Duodenal mucosa (tissue), 2 donors: Measurements from ENCODE around the gene LAT.
"Not testable (repeated sequence)": the region's sequence is repeated elsewhere in the genome, so short reads cannot be mapped to it uniquely, and the experiment has no call there.

Experiments
- H3K27ac ChIP-seq: one replicate; pipeline ENCODE4 v1.7.0; 2013; ENCODE audit warnings: low read depth, low read length
- H3K27me3 ChIP-seq, 2 donors: one replicate each; pipeline ENCODE4 v1.7.0; 2013; ENCODE audit warnings: low read length in 2 of 2, control low read depth in 1 of 2; ENCODE audit not compliant: insufficient read depth in 2 of 2, control insufficient read depth in 1 of 2
- H3K36me3 ChIP-seq, 2 donors: one replicate each; pipeline ENCODE4 v1.7.0; 2013; ENCODE audit warnings: low read length in 2 of 2, control low read depth in 1 of 2; ENCODE audit not compliant: insufficient read depth in 2 of 2, control insufficient read depth in 1 of 2
- H3K4me1 ChIP-seq, 2 donors: one replicate each; pipeline ENCODE4 v1.7.0; 2013; ENCODE audit warnings: low read length in 2 of 2, control low read depth in 1 of 2; ENCODE audit not compliant: insufficient read depth in 2 of 2, control insufficient read depth in 1 of 2
- H3K4me3 ChIP-seq, 2 donors: one replicate each; pipeline ENCODE4 v1.7.0; 2013; ENCODE audit warnings: low read length in 2 of 2, low read depth in 1 of 2
- H3K9ac ChIP-seq, 2 donors: one replicate each; pipeline ENCODE4 v1.7.0; 2013; ENCODE audit warnings: low read length in 2 of 2, low read depth in 1 of 2
- H3K9me3 ChIP-seq, 2 donors: one replicate each; pipeline ENCODE4 v1.7.0; 2013; ENCODE audit warnings: low read length in 2 of 2, control low read depth in 1 of 2; ENCODE audit not compliant: control insufficient read depth in 1 of 2

Gene LAT

GRCh38 chr16:28950648-28951409, 34.0 kb upstream of the LAT start, which contains the start of gene NFATC2IP:
Gene NFATC2IP (plus strand): TSS chr16:28950937. CDS start chr16:28951012, 75 bp downstream.
- Histone ChIP-seq H3K27ac (peak within 1 kb of the TSS; percentile 66), H3K27me3 (no peaks in the 10 kb centered on the region), H3K36me3 (peaks cover 10 to 24% of the 10 kb centered on the region in 2 donors), H3K9me3 (no peaks in the 10 kb centered on the region), H3K9ac (peak within 1 kb of the TSS; percentile 71 to 85), H3K4me1 (peaks cover 14 to 16% of the 10 kb centered on the region in 2 donors), H3K4me3 (peak within 1 kb of the TSS; percentile 76 to 87)

DNA sequence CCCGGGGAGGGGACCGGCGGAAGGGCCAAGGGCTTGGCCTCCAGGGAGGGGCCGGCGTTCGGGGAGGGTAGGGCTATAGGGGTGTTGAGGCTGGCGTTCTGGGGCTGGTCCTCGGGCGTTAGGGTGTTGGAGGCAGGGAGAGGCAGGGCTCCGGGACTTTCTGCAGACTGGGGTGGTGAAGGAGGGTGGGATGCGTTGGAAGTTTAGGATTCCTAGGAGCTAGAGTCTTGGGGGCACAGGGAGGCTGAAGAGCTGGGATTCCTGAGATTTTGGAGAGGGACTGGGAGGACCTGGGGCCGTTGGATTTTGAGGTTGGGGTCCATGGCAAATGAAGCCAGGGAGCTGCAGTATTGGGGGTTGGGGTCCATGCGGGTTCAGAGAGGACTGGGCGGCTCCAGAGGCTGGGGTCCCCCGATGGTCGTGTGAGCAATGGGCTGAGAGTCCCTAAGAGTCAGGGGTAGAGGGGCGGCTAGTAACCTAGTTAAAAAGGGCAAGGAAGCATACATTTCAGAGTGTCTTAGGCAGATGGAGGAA, 33.4 kb upstream of the LAT start:
- peak overlapping the region; percentile 76 to 87 for H3K4me3 ChIP-seq
- peaks cover 14 to 15% of the 10 kb centered on the region in 2 donors for H3K4me1 ChIP-seq
- H3K27me3 ChIP-seq, result no peaks in the 10 kb centered on the region
- no peaks in the 10 kb centered on the region for H3K9me3 ChIP-seq
- H3K9ac ChIP-seq, result peak overlapping the region; percentile 71 to 85
- peak overlapping the region; percentile 66 for H3K27ac ChIP-seq
- H3K36me3 ChIP-seq, result peaks cover 17 to 31% of the 10 kb centered on the region in 2 donors

DNA sequence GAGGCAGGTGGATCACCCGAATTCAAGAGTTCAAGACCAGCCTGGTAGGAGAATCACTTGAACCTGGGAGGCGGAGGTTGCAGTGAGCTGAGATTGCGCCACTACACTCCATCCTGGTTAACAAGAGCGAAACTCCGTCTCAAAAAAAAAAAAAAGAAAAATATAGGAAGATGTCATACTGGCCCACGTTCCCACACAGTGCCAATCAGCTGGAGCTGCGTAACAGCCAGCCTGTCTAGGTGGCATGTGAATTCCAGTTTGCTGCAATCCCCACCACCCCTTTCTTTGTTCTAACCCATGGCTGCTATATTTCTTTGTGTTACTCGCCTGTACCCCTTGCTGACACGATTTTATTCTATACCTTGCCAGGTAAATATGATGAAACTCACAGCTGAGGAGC, 26.6 kb upstream of the LAT start:
- Histone ChIP-seq H3K9me3 (no peaks in the 10 kb centered on the region), H3K36me3 (peaks cover 30 to 77% of the 10 kb centered on the region in 2 donors), H3K9ac (no peak overlapping the region), H3K4me3 (no peak overlapping the region), H3K4me1 (no peaks in the 10 kb centered on the region), H3K27ac (no peak overlapping the region), H3K27me3 (no peaks in the 10 kb centered on the region)

- no peaks in the 10 kb centered on the region for H3K27me3 ChIP-seq
- no peaks in the 10 kb centered on the region for H3K4me1 ChIP-seq
- no peaks in the 10 kb centered on the region for H3K9me3 ChIP-seq
- H3K4me3 ChIP-seq, result no peak overlapping the region
- H3K36me3 ChIP-seq, result peaks cover 28 to 79% of the 10 kb centered on the region in 2 donors
- H3K9ac ChIP-seq, result no peak overlapping the region
- no peak overlapping the region for H3K27ac ChIP-seq
Measured at GRCh38 chr16:28958836-28959235, 26.0 kb upstream of the LAT start.

GRCh38 chr16:28964072-28964471, 20.8 kb upstream of the LAT start:
- Histone ChIP-seq H3K4me3 (no peak overlapping the region), H3K27me3 (no peaks in the 10 kb centered on the region), H3K27ac (no peak overlapping the region), H3K4me1 (no peaks in the 10 kb centered on the region), H3K9ac (no peak overlapping the region), H3K36me3 (peaks cover 18 to 50% of the 10 kb centered on the region in 2 donors), H3K9me3 (no peaks in the 10 kb centered on the region)

- Histone ChIP-seq H3K9ac (no peak overlapping the region), H3K4me3 (no peak overlapping the region), H3K9me3 (no peaks in the 10 kb centered on the region), H3K27ac (no peak overlapping the region), H3K36me3 (peaks cover 16 to 48% of the 10 kb centered on the region in 2 donors), H3K4me1 (no peaks in the 10 kb centered on the region), H3K27me3 (no peaks in the 10 kb centered on the region)
Measured at GRCh38 chr16:28964496-28964895, 20.4 kb upstream of the LAT start.

DNA sequence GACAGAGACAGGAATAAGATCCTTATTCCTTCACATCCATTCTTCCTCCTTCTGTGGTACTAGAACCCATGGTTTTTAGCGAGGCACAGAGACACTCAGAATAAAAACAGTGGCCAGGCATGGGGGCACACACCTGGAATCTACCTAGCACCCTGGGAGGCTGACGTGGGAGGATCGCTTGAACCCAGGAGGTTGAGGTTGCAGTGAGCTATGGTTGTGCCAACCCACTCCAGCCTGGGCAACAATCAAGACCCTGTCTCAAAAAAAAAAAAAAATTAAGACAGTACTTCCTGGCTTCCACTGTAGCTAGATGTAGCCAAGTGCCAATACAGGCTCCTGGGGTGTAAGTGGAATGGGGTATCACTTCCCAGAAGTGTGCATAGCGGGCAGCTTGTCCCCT, 17.7 kb upstream of the LAT start:
- no peaks in the 10 kb centered on the region for H3K4me1 ChIP-seq
- H3K27ac ChIP-seq, result no peak overlapping the region
- no peak overlapping the region for H3K9ac ChIP-seq
- H3K27me3 ChIP-seq, result no peaks in the 10 kb centered on the region
- H3K9me3 ChIP-seq, result no peaks in the 10 kb centered on the region
- H3K4me3 ChIP-seq, result no peak overlapping the region
- peaks cover 10 to 33% of the 10 kb centered on the region in 2 donors for H3K36me3 ChIP-seq

DNA sequence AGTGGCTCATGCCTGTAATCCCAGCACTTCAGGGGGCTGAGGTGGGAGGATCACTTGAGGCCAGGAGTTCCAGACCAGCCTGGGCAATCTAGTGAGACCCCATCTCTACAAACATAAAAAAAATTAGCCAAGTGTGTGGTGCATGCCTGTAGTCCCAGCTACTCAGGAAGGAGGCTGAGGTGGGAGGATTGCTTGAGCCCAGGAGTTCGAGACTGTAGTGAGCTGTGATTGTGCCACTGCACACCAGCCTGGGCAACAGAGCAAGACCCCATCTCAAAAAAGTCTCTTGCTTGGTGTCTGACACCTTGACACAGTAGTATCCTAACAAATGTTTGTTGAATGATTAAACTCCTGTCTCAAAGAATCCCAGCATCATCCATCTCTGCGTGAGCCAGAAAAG, 15.2 kb upstream of the LAT start:
- H3K4me3 ChIP-seq, H3K4me1 ChIP-seq, H3K9ac ChIP-seq, H3K27ac ChIP-seq, H3K27me3 ChIP-seq, H3K36me3 ChIP-seq, H3K9me3 ChIP-seq: not testable (repeated sequence)

- Histone ChIP-seq H3K4me1 (peaks cover 16 to 22% of the 10 kb centered on the region in 2 donors), H3K9me3 (no peaks in the 10 kb centered on the region)
Measured at GRCh38 chr16:28974007-28974436, 10.8 kb upstream of the LAT start.

DNA sequence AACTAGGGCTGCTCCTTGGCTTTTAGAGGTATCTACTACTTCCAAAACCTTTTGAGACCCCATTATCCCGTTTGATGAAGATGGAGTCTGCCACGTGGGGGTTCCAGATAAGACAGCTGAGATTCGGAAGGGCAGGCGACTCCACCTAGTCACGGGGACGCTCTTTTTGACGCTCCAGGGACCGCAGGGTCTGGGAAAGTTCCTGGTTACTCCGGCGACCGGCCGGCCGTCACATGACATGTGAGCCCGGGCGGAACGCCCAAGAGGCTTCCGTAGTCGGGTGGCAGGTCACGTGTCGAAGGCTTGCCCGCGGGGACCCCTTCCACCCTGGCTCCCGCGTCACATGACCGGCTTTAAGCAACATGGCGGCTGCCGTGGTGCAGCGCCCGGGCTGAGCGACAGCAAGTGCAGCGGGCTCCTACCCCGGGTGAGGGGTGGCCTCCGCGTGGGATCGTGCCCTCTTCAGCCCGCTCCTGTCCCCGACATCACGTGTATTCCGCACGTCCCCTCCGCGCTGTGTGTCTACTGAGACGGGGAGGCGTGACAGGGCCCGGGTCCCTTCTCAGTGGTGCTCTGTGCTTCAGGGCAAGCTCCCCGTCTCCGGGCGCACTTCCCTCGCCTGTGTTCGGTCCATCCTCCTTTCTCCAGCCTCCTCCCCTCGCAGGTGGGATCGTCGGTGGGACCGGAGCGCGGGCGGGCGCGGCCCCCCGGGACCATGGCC, 10.3 kb upstream of the LAT start, which contains the start of gene SPNS1:
Gene SPNS1, plus strand, starts transcription at position 342 of the 721 bp plus-strand sequence. Its CDS starts 374 bp downstream, at position 716.
- Histone ChIP-seq H3K36me3 (peaks cover 0 to 16% of the 10 kb centered on the region in 2 donors), H3K4me3 (peak within 1 kb of the TSS; percentile 99 to 100), H3K27ac (peak within 1 kb of the TSS; percentile 73), H3K9me3 (no peaks in the 10 kb centered on the region), H3K9ac (peak within 1 kb of the TSS; percentile 83 to 95), H3K4me1 (peaks cover 16 to 22% of the 10 kb centered on the region in 2 donors), H3K27me3 (no peaks in the 10 kb centered on the region)

More at GRCh38 chr16:28974007-28974436, 10.8 kb upstream of the LAT start:
- peak overlapping the region; percentile 76 to 83 for H3K9ac ChIP-seq
- H3K27ac ChIP-seq, result peak overlapping the region; percentile 73
- H3K36me3 ChIP-seq, result peaks cover 0 to 14% of the 10 kb centered on the region in 2 donors
- no peaks in the 10 kb centered on the region for H3K27me3 ChIP-seq
- peak overlapping the region; percentile 99 to 100 for H3K4me3 ChIP-seq
